Kidney epithelial cell (primary cell): Measurements from ENCODE around the gene UBE2I. TPM values are rescaled to one million over a fixed set of nuclear protein-coding genes. Genes with fewer than 3 reads are reported as not detected.
A peak's percentile ranks its signal among the peaks of the same experiment; 100 is the strongest.

Experiments used
- DNase-seq: peaks from one replicate; pipeline ENCODE4 v3.0.0-alpha.2; 2010; ENCODE audit warnings: low read depth
- H3K27me3 ChIP-seq: 2 replicates; pipeline ENCODE4 v1.6.0; 2011; ENCODE audit warnings: low read length; ENCODE audit not compliant: control insufficient read depth, insufficient read depth
- H3K36me3 ChIP-seq: 2 replicates; pipeline ENCODE4 v1.5.1; 2011; ENCODE audit warnings: low read length; ENCODE audit not compliant: control insufficient read depth, insufficient read depth
- H3K4me3 ChIP-seq: 2 replicates; pipeline ENCODE4 v1.5.1; 2011; ENCODE audit warnings: low read depth, mild to moderate bottlenecking, control low read depth, low read length
- CTCF ChIP-seq: IDR thresholded peaks from 2 replicates; pipeline ENCODE4 v1.5.1; 2011; ENCODE audit warnings: mild to moderate bottlenecking, moderate library complexity, low read length, control low read depth, inconsistent platforms; ENCODE audit not compliant: insufficient read depth, poor library complexity, severe bottlenecking
- total RNA-seq: library from RNA; depleted of rRNA; stranded (reverse); fragments of >200 nt; gene quantifications from 2 replicates; pipeline ENCODE4 v1.2.3, GENCODE V29; 2015

UBE2I gene
- 129 and 139 TPM in 2 replicates for total RNA-seq

GRCh38 chr16:1308977-1309885, at the start of gene UBE2I:
UBE2I (plus strand) TSS chr16:1309636; CDS start chr16:1314031, 4,395 bp downstream.
- Histone ChIP-seq H3K4me3 (peak within 1 kb of the TSS; percentile 87), H3K36me3 (peaks cover 2% of the 10 kb centered on the region), H3K27me3 (no peaks in the 10 kb centered on the region)
- DNase-seq = peak; percentile 69
- TF ChIP-seq CTCF = no peak

- TF ChIP-seq CTCF = no peak
- no peak for DNase-seq
- H3K36me3 ChIP-seq = no peaks in the 10 kb centered on the region
- H3K4me3 ChIP-seq = no peak overlapping the region
- H3K27me3 ChIP-seq = peaks cover 48% of the 10 kb centered on the region
These were observed 49.7 kb upstream of the UBE2I start for GRCh38 chr16:1259760-1260068.

GRCh38 chr16:1260101-1260680, 49.2 kb upstream of the UBE2I start:
- no peak for TF ChIP-seq CTCF

GRCh38 chr16:1261131-1261892, 48.1 kb upstream of the UBE2I start:
- no peak for TF ChIP-seq CTCF
- Histone ChIP-seq H3K36me3 (no peaks in the 10 kb centered on the region), H3K27me3 (peaks cover 48% of the 10 kb centered on the region), H3K4me3 (no peak overlapping the region)
- DNase-seq = no peak

More at GRCh38 chr16:1260101-1260680, 49.2 kb upstream of the UBE2I start:
- no peak for DNase-seq
- H3K4me3 ChIP-seq = no peak overlapping the region
- H3K27me3 ChIP-seq = peaks cover 48% of the 10 kb centered on the region
- H3K36me3 ChIP-seq = no peaks in the 10 kb centered on the region

- H3K27me3 ChIP-seq = peaks cover 48% of the 10 kb centered on the region
- no peak overlapping the region for H3K4me3 ChIP-seq
- H3K36me3 ChIP-seq = no peaks in the 10 kb centered on the region
- DNase-seq = no peak
- TF ChIP-seq CTCF = no peak
These were observed 47.1 kb upstream of the UBE2I start for GRCh38 chr16:1262210-1262845.
